Peyer's patch (tissue), 4 donors: Measurements from ENCODE around the gene NAT14.

ENCODE experiments used
- CTCF ChIP-seq, 6 experiments: fragments of 450-650 bp in 4 of 6; fragments of 200-600 bp in 2 of 6; sonication (generic) in 1 of 6; IDR thresholded peaks; one replicate each; pipeline ENCODE4 v1.5.1; 2017 to 2019; ENCODE audit warnings: antibody characterized with exemption in 6 of 6, mild to moderate bottlenecking in 3 of 6, moderate library complexity in 1 of 6
- POLR2A ChIP-seq, 2 donors: fragments of 450-650 bp; IDR thresholded peaks; one replicate each; pipeline ENCODE4 v1.5.1; 2017; ENCODE audit warnings: antibody characterized with exemption in 2 of 2, mild to moderate bottlenecking in 2 of 2, moderate library complexity in 2 of 2

GRCh38 chr19:55493645-55494171, 8.7 kb downstream of the NAT14 start:
- no peak for TF ChIP-seq CTCF (IDR thresholded peaks at IDR 0.05)
- no peak for TF ChIP-seq POLR2A (IDR thresholded peaks at IDR 0.05)
